ENCODE data around the gene DLG4. TPM values are rescaled to one million over a fixed set of nuclear protein-coding genes. Genes with fewer than 3 reads are reported as not detected.

DLG4 gene
- total and polyA plus RNA-seq, 2 experiments from 2014 or later: 2.9 to 10.7 TPM

DNA sequence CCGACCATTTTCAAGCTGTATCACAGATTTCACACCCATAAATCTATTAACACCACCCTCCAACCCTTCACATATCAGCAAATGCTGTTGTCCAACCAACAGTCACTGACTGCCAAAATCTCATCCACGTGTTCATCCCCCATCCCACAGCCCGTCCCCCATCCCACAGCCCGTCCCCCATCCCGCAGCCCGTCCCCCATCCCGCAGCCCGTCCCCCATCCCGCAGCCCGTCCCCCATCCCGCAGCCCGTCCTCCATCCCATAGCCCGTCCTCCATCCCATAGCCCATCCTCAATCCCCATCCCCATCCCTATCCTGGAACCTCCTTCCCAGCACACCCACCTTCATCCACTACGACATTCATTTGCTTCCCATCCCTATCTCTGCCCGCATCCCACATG is 14.1 kb downstream of the DLG4 start:
- Histone ChIP-seq H3K27me3 (no peaks in the 10 kb centered on the region), H3K27ac (peak overlapping the region; percentile 64), H3K9me2 (replicated peaks; ENCODE audit: insufficient read depth) (no peaks in the 10 kb centered on the region), H2AFZ (peak overlapping the region; percentile 66), H3K36me3 (replicated peaks; ENCODE audit: insufficient read depth, low read depth) (no peaks in the 10 kb centered on the region), H3K9me3 (ENCODE audit: low read depth) (no peaks in the 10 kb centered on the region), H4K20me1 (ENCODE audit: insufficient read depth, poor library complexity, severe bottlenecking) (peaks cover 6% of the 10 kb centered on the region), H3K79me2 (peaks cover 12% of the 10 kb centered on the region), H3K4me1 (ENCODE audit: insufficient read depth) (no peaks in the 10 kb centered on the region), H3K4me2 (peak overlapping the region; percentile 77), H3K4me3 (no peak overlapping the region)
- no peak for DNase-seq (ENCODE audit: low spot score)
- no peak for TF ChIP-seq EZH2 (IDR thresholded peaks at IDR 0.05; ENCODE audit: borderline replicate concordance)
- TF ChIP-seq, protein P1, sequence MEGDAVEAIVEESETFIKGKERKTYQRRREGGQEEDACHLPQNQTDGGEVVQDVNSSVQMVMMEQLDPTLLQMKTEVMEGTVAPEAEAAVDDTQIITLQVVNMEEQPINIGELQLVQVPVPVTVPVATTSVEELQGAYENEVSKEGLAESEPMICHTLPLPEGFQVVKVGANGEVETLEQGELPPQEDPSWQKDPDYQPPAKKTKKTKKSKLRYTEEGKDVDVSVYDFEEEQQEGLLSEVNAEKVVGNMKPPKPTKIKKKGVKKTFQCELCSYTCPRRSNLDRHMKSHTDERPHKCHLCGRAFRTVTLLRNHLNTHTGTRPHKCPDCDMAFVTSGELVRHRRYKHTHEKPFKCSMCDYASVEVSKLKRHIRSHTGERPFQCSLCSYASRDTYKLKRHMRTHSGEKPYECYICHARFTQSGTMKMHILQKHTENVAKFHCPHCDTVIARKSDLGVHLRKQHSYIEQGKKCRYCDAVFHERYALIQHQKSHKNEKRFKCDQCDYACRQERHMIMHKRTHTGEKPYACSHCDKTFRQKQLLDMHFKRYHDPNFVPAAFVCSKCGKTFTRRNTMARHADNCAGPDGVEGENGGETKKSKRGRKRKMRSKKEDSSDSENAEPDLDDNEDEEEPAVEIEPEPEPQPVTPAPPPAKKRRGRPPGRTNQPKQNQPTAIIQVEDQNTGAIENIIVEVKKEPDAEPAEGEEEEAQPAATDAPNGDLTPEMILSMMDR (IDR thresholded peaks at IDR 0.05; ENCODE audit: poor library complexity): no peak
- no peak for TF ChIP-seq EZH2phosphoT487 (IDR thresholded peaks at IDR 0.05; ENCODE audit: low read depth, severe bottlenecking, unreplicated experiment)
- WGBS (ENCODE audit: low lambda C conversion rate, missing lambda C conversion rate): 54% methylated on average over 3 of the region's 15 CpGs

DNA sequence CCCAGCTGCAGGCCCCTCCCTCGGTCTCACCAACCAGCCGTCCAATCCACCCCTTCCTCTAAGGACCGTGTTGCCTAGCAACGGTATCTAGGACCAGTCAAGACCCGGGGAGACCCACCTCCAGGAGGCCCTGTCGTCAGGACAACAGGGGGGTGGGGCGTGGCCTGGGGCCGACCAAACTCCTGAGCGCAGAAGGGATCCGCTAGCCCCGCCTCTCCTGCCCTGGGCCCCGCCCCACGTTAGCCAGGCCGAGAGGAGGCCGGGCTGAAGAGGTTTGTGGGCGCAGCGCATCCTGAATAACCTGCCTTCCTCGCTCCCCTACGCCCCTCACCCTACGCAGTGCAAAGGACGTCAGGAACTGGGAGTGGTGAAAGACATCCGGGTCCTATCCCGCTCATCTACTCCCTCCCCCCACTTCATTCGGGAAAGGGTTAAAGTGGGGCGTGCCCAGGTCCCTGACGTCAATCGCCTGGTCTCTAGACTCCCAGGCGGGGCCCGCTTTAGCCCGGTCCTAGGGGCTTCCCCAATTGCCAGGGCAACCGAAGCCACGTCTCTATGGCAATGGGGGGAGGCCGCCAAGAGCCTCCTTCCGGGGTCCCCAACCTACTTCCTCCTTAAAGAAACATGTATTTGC is 14.7 kb downstream of the DLG4 start:
- Histone ChIP-seq H3K27me3 (no peaks in the 10 kb centered on the region), H3K9me2 (replicated peaks; ENCODE audit: insufficient read depth) (no peaks in the 10 kb centered on the region), H4K20me1 (ENCODE audit: insufficient read depth, poor library complexity, severe bottlenecking) (peaks cover 6% of the 10 kb centered on the region), H3K9me3 (ENCODE audit: low read depth) (no peaks in the 10 kb centered on the region), H2AFZ (peak overlapping the region; percentile 66), H3K4me2 (peak overlapping the region; percentile 77), H3K36me3 (replicated peaks; ENCODE audit: insufficient read depth, low read depth) (no peaks in the 10 kb centered on the region), H3K27ac (peak overlapping the region; percentile 64), H3K79me2 (peaks cover 6% of the 10 kb centered on the region), H3K4me3 (peak overlapping the region; percentile 25), H3K4me1 (ENCODE audit: insufficient read depth) (no peaks in the 10 kb centered on the region)
- TF ChIP-seq, protein P1 (IDR thresholded peaks at IDR 0.05; ENCODE audit: poor library complexity): no peak
- TF ChIP-seq EZH2 (IDR thresholded peaks at IDR 0.05; ENCODE audit: borderline replicate concordance) (no peak), EZH2phosphoT487 (IDR thresholded peaks at IDR 0.05; ENCODE audit: low read depth, severe bottlenecking, unreplicated experiment) (no peak)
- DNase-seq (ENCODE audit: low spot score): peak; percentile 91
- 2% methylated on average over 30 of the region's 34 CpGs for WGBS (ENCODE audit: low lambda C conversion rate, missing lambda C conversion rate)

DNA sequence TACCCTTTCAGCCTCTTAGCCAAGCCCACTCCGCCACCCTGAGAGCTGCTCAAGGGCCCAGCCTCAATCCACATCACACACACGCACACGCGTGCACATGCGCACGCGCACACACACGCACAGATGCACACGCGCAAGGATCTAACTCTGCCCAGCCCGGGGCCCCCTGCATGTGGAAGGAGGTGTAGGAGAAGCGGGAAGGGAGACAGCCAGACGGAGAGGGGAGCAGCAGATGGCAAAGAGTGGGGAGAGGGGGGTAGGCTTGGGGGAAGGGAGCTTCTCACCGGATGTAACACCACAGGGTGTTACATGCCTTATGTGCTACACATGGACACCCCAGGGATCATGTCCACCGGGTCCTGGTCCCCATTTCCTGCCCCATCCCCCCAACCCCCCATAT is 15.3 kb downstream of the DLG4 start:
- H3K27ac ChIP-seq: peak overlapping the region; percentile 64
- H3K79me2 ChIP-seq: peaks cover 5% of the 10 kb centered on the region
- TF ChIP-seq EZH2 (IDR thresholded peaks at IDR 0.05; ENCODE audit: borderline replicate concordance) (no peak), EZH2phosphoT487 (IDR thresholded peaks at IDR 0.05; ENCODE audit: low read depth, severe bottlenecking, unreplicated experiment) (no peak)
- TF ChIP-seq, protein P1 (IDR thresholded peaks at IDR 0.05; ENCODE audit: poor library complexity): no peak
- no peaks in the 10 kb centered on the region for H3K36me3 ChIP-seq (replicated peaks; ENCODE audit: insufficient read depth, low read depth)
- H3K4me2 ChIP-seq: peak overlapping the region; percentile 77
- no peak for DNase-seq (ENCODE audit: low spot score)
- H3K4me3 ChIP-seq: peak overlapping the region; percentile 25
- no peaks in the 10 kb centered on the region for H3K9me2 ChIP-seq (replicated peaks; ENCODE audit: insufficient read depth)
- WGBS (ENCODE audit: low lambda C conversion rate, missing lambda C conversion rate): 92% methylated on average over 13 of the region's 15 CpGs
- no peaks in the 10 kb centered on the region for H3K27me3 ChIP-seq
- H2AFZ ChIP-seq: no peak overlapping the region
- H4K20me1 ChIP-seq (ENCODE audit: insufficient read depth, poor library complexity, severe bottlenecking): peaks cover 6% of the 10 kb centered on the region
- H3K9me3 ChIP-seq (ENCODE audit: low read depth): no peaks in the 10 kb centered on the region
- H3K4me1 ChIP-seq (ENCODE audit: insufficient read depth): no peaks in the 10 kb centered on the region

All from hepatocyte (in vitro differentiated cells).